Renal pelvis (tissue), 4 donors: ENCODE measurements around the gene PDCL3. TPM values are rescaled to one million over a fixed set of nuclear protein-coding genes. Genes with fewer than 3 reads are reported as not detected.

Source experiments
- DNase-seq: peaks from one replicate; pipeline ENCODE4 v3.0.0-alpha.2; 2013
- polyA plus RNA-seq, 3 donors: library from polyadenylated mRNA; unstranded; fragments of 120-200 nt; gene quantifications; one replicate each; pipeline ENCODE4 v1.2.1, GENCODE V29; 2013; ENCODE audit not compliant: insufficient read length in 3 of 3

The PDCL3 gene
- polyA plus RNA-seq, 3 donors: 30.1 to 38.7 (median 37.4) TPM

DNA sequence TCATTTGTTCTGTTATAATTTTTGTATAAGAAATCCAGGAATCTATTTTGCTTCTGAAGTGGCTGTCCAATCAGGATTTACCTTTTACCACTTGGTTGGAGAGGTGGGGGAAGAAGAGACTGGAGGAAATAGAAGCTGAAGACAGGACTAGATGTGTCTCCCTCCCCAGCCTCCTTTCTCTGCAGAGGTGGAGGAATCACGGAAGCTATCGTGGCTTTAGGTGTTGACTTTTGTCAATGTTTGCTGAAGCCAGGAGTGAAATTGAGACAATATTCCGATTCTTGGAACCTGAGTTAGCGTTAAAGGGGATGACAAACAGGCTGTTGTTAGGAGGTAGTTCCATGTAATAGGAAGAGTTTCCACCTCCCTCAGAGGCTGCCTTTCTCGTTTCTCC lies 43.5 kb downstream of the PDCL3 start:
- DNase-seq: no peak

DNA sequence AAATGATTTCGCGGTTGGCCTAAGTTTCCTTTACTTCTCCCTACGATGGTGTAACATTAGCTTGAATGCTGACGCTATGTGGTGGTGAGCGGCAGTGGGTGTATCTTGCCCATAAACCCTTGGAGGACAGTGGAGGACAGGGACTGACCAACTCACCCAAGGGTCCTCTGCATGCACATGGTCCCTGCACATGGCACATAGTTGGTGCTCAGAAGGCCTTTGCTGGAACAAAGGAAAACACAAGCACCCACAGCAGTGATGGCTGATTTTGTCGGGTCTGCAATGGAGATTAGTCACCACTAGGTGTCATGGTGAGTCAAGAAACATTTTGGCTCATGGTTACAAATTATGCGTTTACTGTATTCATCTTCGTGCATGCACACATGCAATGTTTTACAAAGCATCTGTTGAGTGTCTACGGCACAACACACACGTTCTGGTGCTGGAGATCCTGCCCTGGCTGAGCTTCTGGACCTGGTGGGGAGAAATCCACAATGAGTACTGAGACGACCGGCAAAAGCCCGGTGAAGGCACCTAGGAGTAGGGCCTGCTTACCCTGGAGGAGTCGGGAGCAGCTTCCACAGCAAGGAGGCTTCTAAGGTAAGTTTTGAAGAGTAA lies 44.0 kb downstream of the PDCL3 start:
- no peak for DNase-seq

DNA sequence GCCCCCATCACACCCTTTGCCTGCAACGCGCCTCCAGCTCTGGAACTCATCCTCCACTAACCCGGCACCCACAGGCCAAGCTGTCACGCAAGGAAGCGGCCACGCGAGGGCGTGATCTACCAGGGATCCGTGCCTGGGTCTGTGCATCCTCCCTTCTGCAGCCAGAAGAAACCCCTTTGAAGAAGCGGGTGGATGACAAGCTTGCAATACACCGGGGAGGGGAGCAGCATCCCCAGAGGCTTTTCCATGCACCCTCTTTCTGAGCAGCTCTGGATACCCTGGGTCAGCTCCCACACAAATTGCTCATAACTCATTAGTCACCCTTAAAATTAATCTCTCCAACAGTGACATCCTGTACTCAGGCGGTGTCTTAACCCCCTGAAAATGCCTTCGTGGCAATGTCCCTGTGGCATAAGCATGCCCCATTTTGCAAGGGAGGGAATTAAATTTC lies 47.6 kb downstream of the PDCL3 start:
- peak; percentile 56 for DNase-seq

DNA sequence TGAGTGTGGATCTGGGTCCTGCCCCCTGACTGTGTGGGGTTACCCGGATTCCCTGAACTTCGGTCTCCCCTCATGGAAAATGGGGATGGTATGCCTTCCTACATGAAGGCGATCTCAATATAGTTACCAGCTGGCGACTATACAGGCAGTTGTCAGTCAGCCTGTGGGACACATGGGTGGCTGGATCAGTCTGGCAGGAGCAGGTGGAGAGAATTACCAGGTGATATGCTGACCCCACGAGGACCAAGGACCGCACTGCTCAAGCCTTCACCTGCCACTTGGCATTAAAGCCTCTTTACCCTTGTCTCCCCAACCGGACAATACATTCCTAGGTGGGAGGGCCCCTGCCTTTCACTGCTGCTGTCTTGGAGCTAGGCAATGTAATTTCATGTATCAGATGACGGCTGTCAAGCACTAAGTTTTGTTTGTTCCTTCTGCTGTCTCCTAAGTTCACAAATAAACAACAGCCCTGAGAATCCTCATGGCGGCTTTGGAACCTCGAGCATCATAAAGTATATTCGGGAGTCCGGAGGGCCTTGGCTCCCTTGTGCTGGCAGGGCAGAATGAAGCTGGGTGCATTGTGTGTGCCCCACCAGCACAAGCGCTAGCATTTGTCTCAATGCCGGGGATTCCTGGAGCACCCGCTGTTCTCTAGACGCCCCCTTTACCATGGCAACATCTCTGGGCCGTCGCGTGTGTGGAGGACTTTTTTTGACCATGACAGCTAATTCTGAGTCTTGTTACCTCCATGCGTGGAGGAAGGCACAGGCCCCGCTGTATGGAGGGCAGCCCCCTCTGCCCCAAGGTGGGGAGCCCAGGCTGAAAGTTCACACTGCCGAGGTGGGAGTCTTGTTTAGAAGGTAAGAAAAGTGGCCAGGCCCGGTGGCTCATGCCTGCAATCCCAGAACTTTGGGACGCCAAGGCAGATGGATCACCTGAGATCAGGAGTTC lies 48.6 kb downstream of the PDCL3 start:
- DNase-seq: no peak

DNA sequence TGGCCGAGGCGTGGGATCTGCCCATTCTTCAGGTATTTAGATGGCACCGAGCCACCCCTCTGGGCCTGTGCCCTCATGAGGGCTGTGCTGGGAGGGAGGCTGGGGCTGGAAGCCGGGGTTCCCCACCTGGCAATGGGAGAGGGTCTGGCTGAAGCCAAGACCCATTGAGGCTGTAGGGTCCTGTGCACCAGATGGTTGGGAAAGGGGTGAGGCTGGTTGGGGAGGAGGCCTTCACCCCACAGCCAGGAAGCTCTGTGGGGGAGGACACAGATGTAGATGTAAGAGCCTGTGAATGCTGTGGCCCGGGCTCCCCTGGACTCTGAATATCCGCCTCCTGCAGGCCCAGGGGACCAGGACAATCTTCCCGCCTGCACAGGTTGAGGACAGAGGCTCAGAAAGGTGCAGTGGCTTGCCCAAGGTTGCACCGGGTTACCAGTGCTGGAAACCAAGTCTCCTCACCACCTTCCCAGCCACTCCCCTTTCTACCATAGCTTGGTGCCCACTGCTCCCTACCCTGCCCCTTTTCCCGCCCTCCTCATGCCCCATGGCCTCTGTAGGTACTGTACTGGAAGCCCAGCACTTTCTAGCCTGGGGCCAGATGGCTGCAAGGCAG lies 49.7 kb downstream of the PDCL3 start:
- no peak for DNase-seq

DNA sequence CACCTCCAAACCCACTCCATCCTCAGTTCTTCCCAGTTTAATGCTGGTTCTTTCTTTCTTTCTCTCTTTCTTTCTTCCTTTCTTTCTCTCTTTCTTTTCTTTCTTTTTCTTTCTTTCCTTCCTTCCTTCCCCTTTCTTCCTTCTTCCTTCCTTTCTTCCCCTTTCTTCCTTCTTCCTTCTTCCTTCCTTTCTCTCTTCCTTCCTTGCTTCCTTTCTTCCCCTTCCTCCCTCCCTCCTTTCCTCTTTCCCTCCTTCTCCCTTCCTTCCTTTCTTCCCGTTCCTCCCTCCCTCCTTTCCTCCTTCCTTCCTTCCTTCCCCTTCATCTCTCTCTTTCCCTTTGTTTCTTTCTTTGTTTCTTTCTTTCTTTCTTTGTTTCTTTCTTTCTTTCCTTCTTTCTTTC lies 50.9 kb downstream of the PDCL3 start:
- DNase-seq: no peak

DNA sequence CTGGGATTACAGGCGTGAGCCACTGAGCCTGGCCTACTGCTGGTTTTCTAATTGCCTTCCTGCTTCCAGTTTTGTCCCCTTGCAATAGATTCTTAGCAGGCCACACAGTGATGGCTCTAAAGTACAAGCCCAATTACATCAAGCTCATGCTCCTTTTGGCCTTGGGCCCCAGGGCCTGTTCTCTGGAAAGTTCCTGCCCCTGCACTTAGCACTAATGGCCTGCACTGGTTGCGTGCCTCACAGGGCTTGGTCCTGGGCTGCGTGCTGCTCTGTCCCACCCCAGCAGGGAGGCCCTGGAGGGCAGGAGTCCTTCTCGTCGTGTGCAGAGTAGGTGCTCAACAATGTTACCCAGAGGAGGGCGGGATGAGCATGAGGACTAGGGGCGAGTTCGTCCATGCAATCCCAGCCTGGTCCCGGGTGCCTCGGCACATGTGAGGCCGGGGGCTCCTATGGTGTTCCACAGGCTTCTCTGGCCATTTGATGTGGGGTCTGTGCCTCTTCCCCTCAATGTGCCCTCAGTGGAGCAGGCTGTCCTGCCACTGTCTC lies 51.7 kb downstream of the PDCL3 start:
- DNase-seq: no peak

DNA sequence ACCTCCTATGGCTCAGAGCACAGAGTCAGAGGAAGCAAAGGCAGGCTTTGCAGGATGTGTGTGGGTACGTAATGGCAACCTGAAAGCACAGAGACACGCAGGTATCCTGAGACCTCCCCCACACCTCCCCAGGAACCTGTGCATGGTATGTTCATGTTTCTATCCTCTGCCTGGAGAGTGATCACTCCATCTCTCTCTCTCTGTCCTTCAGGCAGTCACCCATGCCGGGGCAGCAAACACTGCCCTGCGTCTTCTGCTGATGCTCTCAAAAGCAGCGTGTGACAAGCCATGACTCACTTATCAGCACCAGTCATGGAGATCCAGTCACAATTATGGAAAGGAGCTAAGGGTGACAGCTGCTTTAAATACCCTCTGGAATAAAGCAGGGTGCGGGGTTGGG lies 52.7 kb downstream of the PDCL3 start:
- no peak for DNase-seq

DNA sequence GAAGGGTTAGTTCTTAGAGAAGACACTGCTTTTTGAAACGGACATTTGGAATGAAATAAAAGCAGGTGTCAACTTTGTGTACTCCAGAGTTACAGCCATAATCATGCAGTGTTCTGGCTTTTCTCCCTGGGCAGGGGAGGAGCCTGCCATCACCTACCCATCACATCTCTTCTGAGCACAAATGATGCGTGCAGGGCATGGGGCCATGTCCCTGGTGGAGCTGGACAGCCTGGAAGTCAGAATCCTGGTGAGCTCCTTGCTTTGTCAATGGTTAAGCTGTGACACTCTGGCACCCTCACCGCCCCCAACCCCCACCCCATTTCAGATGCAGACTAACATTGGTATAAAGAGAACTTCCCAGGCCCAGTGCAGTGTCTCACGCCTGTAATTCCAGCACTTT lies 53.1 kb downstream of the PDCL3 start:
- DNase-seq: no peak

DNA sequence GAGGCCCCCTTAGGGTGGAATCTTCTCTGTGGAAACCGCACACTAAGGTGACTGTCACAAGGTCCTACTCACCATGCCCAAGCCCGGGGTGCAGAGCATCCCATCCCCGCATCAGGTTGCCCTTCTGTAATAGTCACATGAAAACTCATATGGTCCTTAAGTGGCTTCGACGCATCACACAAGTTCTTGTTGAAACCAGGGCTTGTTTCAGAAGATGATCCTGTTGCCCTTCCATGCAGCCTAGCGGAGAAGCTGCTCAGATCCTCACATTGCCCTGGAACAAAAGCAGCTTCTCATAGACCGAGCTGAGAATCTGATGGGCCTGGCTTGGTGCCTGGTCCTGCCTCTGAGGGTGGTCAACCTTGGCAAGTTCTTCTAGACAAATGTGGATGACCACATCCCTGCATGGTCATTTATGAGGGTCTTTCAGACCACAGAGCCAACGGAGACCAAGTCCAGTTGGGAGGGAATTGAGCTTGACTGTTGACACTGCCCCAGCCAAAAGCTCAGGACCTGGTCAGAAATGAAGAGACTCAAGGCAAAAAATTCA lies 54.1 kb downstream of the PDCL3 start:
- DNase-seq: no peak

DNA sequence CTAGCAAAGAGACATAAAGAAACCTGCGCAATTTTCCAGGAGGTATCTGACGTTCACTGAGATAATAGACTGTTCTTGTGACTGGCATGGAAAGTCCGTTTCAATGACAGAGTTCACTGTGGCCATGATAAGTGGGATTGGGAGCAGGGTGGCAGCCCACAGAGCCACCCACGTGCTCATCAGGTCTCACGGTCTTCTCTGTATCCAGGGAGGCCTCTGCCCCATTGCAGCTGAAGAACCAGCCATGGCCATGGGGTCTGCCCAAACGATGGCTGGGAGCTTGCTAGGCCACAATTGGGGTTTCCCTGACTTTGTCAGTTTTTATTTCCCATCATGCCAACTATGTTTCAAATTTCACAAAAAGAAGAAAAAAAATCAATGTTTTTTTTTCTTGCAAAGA lies 57.2 kb downstream of the PDCL3 start:
- DNase-seq: no peak

DNA sequence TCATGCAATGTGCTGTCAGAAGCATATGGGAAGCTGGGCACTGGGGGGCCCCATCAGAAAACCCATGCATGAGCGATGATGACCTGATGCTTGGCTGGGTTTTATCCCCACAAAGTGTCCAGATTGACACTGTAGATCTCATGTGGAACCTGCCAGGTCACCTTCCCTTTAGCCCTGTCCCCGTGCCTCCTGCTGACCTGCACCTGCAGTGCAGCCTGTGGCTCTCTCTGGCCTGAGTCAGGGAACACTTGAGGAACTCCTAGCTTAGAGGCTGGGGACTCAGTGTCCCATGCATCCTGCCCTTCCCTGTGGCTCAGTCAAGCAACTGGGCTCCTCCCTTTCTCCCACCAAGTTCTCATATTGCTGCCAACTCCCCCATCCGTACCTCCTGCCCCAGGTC lies 57.7 kb downstream of the PDCL3 start:
- no peak for DNase-seq

DNA sequence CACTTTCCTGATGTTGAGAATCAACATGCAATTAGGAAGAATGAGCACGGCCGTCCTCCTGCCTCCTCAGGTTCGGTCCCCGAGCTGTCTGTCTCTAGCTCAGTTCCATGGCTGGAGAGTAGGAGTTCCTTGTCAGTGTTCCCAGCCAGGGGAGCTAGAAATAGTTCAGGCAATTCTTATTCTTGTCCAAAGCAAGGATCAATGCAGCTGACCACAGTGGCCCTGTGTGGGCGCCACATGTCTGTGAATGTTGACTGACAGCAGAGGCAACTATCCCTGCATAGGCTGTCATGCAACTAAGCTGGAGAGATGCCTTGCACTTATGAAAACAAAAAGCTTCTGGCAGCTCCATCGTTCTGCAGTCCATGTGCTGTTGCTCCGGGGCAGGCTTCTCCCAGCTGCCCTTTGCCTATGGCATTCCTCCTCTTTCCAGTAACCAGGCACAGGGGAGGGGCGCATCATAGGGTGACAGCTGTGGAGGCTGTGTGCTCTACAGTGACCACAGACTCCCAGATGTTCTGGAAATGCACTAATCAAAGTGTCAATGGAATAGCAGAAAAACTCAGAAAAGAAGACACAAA lies 58.7 kb downstream of the PDCL3 start:
- DNase-seq: no peak

DNA sequence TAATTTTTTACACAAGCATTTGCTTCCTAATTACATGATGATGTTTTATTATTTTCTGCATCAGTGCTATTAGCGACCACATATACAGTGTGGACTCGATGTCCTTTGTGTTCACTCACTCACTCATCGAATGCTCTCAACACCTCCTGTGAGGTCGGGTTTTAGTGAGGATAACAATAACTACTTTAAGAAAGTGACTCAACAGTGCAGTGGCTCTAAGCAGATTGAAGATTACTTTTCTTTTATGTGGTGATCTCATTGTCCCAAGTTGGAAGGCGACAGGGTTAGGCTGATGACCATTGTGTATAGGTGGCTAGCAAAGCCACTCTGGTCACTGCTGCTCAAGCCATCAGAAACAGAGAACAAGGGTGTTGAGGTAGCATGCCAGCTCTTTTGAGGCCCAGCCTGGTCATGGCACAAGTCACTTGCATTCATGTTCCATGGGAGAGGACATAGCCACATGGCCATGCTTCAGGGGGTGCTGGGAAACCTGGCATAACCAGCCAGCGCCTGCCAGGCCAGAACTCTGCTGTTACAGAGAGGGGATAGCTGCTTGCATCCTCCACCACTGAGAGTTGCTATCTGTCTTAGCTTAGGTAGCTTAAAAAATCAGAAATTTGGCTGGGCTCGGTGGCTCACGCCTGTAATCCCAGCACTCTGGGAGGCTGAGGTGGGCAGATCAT lies 60.4 kb downstream of the PDCL3 start:
- no peak for DNase-seq

DNA sequence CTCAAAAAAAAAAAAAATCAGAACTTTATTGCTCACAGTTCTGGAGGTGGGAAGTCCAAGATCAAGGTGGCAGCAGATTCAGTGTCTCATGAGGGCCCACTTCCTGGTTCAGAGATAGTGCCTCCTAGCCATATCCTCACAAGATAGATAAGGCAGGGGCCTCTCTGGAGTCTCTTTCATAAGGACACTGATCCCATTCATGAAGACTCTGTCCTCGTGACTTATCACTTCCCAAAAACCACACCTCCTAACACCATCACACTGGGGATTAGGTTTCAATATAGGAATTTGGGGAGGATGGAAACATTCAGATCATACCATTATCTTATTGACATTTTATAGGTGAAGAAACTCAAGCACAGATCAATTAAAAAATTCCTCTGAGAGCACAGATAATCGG lies 61.1 kb downstream of the PDCL3 start:
- DNase-seq: no peak

DNA sequence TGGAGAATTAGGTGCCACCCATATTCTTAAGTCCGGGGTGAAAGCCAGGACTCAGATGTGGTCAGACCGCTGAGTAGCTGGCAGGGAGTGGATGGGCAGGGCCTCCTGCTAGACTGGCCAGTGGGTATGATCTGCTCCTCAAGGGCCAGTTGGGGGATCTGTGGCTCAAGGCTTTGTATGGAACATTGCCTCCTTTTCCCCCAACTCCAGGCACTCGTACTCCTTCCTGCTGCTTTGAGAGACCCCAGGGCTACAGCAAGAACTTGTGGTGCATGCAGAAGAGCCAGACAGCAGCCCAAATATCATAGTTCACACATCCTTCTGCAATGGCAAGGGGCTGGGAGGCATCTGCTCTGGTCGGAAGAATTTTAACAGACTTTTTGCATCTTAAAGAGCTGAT lies 61.7 kb downstream of the PDCL3 start:
- DNase-seq: no peak

DNA sequence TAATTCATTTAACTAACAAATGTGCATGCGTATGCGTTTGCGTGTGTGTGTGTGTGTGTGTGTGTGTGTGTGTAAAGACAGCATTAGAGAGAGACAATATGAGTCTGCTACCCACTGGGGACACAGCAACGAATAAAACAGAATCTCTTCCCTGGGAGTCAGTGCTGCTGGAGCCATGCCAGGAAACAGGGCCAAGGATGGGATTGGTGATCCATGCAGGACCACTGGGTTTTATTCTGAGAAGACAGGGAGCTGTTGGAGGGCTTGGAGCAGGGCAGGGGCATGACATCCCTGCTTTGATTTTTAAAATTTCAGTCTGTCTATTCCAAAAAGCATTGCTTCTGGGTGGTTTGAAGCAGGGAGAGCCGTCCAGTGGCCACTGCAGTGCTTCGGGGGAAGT lies 62.9 kb downstream of the PDCL3 start:
- DNase-seq: no peak
